Measurements from ENCODE around the gene CSPG5. TPM values are rescaled to one million over a fixed set of nuclear protein-coding genes. Genes with fewer than 3 reads are reported as not detected.

CSPG5 gene
- polyA plus RNA-seq, 1 donor from 2014 or later: 67.1 TPM

DNA sequence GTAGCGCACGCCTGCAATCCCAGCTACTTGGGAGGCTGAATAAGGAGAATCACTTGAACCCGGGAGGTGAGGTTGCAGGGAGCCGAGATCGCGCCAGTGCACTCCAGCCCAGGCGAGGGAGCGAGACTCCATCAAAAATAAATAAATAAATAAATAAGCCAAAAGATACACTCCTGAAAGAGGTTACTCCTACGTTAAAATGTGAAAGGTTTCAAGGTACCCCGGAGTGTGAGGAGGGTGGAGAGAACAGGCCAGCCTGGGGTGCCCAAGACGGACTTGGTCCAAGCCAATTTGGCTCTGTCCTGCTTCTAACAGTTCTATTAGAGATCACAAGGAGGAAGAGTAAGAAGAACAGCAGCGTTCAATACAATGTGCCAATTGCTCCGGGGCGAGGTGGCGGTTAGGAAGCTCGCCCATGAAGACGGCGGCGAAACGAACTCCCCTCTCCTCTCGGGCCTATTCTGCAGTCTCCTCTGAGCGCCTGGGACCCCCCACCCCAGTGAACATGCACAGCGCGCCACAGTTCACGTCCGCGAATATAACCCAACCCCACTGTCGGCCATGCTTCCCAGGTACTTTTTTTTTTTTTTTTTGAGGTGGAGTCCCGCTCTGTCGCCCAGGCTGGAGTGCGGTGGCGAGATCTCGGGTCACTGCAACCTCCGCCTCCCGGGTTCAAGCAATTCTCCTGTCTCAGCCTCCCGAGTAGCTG, 66.1 kb downstream of the CSPG5 start:
- Histone ChIP-seq H3K9me2 (ENCODE audit: insufficient read depth, low read length) (no peaks in the 10 kb centered on the region), H3K4me3 (ENCODE audit: low read length) (peak overlapping the region; percentile 68), H3K27me3 (ENCODE audit: insufficient read depth, low read depth, low read length) (no peaks in the 10 kb centered on the region), H3F3A (ENCODE audit: insufficient read depth, low read length, poor library complexity, severe bottlenecking) (no peaks in the 10 kb centered on the region), H3K9me3 (ENCODE audit: low read length) (no peaks in the 10 kb centered on the region), H3K27ac (ENCODE audit: low read length) (peak overlapping the region; percentile 93), H3K36me3 (ENCODE audit: insufficient read depth, low read length) (no peaks in the 10 kb centered on the region), H2AFZ (ENCODE audit: low read depth, low read length) (peak overlapping the region; percentile 75), H3K9ac (ENCODE audit: low read length) (peak overlapping the region; percentile 80), H4K20me1 (ENCODE audit: insufficient read depth) (no peaks in the 10 kb centered on the region), H3K4me2 (ENCODE audit: low read length) (peak overlapping the region; percentile 82), H3K79me2 (replicated peaks; ENCODE audit: insufficient read depth, low read length) (peaks cover 15% of the 10 kb centered on the region)
- TF ChIP-seq, protein P1, sequence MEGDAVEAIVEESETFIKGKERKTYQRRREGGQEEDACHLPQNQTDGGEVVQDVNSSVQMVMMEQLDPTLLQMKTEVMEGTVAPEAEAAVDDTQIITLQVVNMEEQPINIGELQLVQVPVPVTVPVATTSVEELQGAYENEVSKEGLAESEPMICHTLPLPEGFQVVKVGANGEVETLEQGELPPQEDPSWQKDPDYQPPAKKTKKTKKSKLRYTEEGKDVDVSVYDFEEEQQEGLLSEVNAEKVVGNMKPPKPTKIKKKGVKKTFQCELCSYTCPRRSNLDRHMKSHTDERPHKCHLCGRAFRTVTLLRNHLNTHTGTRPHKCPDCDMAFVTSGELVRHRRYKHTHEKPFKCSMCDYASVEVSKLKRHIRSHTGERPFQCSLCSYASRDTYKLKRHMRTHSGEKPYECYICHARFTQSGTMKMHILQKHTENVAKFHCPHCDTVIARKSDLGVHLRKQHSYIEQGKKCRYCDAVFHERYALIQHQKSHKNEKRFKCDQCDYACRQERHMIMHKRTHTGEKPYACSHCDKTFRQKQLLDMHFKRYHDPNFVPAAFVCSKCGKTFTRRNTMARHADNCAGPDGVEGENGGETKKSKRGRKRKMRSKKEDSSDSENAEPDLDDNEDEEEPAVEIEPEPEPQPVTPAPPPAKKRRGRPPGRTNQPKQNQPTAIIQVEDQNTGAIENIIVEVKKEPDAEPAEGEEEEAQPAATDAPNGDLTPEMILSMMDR (IDR thresholded peaks at IDR 0.05; ENCODE audit: poor library complexity, severe bottlenecking): no peak
- TF ChIP-seq REST (IDR thresholded peaks at IDR 0.05; ENCODE audit: borderline replicate concordance) (no peak), EZH2 (IDR thresholded peaks at IDR 0.05; ENCODE audit: borderline replicate concordance, insufficient read depth, low read length, poor library complexity, severe bottlenecking) (no peak), EP300 (conservative IDR thresholded peaks at IDR 0.05; ENCODE audit: poor library complexity, severe bottlenecking) (no peak), RAD21 (conservative IDR thresholded peaks at IDR 0.05) (no peak), TAF1 (IDR thresholded peaks at IDR 0.05; ENCODE audit: low read depth) (no peak), MXI1 (conservative IDR thresholded peaks at IDR 0.05; ENCODE audit: poor library complexity, severe bottlenecking) (no peak), POLR2AphosphoS5 (IDR thresholded peaks at IDR 0.05) (no peak), SMC3 (conservative IDR thresholded peaks at IDR 0.05; ENCODE audit: poor library complexity) (no peak)

Small RNA genes within 50 kb of the gene (small RNA-seq; reads per million reads assigned to genes)
- 0 reads per million in 3 experiments for gene RN7SL870P

Other genes starting within 250 kb of the CSPG5 start
- 5.4 and 36.2 TPM in 2 replicates for gene PTPN23, start 197.8 kb downstream of the CSPG5 start, polyA plus RNA-seq
- gene SCAP, start 102.9 kb downstream of the CSPG5 start, polyA plus RNA-seq: 57.6 and 58.0 TPM in 2 replicates
- 55.0 and 70.4 TPM in 2 replicates for gene ELP6, start 65.2 kb downstream of the CSPG5 start, polyA plus RNA-seq
- 29.4 and 31.9 TPM in 2 replicates for gene SMARCC1, start 203.0 kb upstream of the CSPG5 start, polyA plus RNA-seq
- 101 and 115 TPM in 2 replicates for gene DHX30, start 224.3 kb upstream of the CSPG5 start, polyA plus RNA-seq